ENCODE results near the gene SF3B3. TPM values are rescaled to one million over a fixed set of nuclear protein-coding genes. Genes with fewer than 3 reads are reported as not detected.

The SF3B3 gene
- polyA plus RNA-seq, 1 of the 3 experiments (the other 2 are of a cell fraction) = 81.7 TPM

DNA sequence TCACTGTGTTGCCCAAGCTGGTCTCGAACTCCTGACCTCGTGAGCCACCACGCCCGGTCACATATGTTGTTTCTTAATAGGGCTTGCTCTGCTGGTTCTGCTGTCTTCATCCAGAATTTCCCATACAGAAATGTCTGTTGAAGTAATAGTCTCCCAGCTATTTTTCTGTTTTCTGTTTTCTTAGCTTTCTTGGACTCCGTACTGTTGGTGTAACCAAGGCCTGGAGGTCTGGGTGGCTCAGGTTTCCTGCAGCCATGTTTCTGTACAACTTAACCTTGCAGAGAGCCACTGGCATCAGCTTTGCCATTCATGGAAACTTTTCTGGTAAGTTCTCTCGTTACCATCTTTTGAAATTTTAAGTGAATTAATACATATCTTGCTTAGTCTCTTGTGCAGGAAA, 2.8 kb downstream of the SF3B3 start:
- Histone ChIP-seq H3K9ac (peak overlapping the region; percentile 18; the same call in 1 of the 2 replicates), H3F3A (replicated peaks; ENCODE audit: insufficient read depth) (peaks cover 48% of the 10 kb centered on the region), H2AFZ (ENCODE audit: low read depth) (no peak overlapping the region), H3K4me1 (ENCODE audit: control insufficient read depth in 1 of 2, insufficient read depth in 2 of 2, low read depth in 1 of 2, low read length in 1 of 2) (peaks cover 16 to 26% of the 10 kb centered on the region in 2 experiments), H3K79me2 (ENCODE audit: insufficient read depth) (peaks cover 98% of the 10 kb centered on the region), H3K4me3 (ENCODE audit: low read depth in 2 of 2, low read length in 1 of 2) (peak overlapping the region; percentile 6 to 24; a peak in 3 of 4 replicates), H3K9me2 (no peaks in the 10 kb centered on the region), H3K9me3 (no peaks in the 10 kb centered on the region), H3K27me3 (ENCODE audit: insufficient read depth) (no peaks in the 10 kb centered on the region), H3K36me3 (replicated peaks in 1 of 2; ENCODE audit: control insufficient read depth in 1 of 2, insufficient read depth in 2 of 2, low read length in 1 of 2) (peaks cover 34 to 53% of the 10 kb centered on the region in 2 experiments), H3K4me2 (peak overlapping the region; percentile 91), H4K20me1 (ENCODE audit: insufficient read depth) (peaks cover 51% of the 10 kb centered on the region), H3K27ac (ENCODE audit: low read depth in 2 of 2, low read length in 1 of 2) (no peak overlapping the region; a peak in 1 of 4 replicates)
- 84% methylated on average over 6 of the region's 6 CpGs for WGBS (ENCODE audit: low lambda C conversion rate)
- no peak for DNase-seq
- TF ChIP-seq TCF12 (IDR thresholded peaks at IDR 0.05) (no peak), FOSL2 (IDR thresholded peaks at IDR 0.05; ENCODE audit: borderline replicate concordance, low read depth) (no peak), TAF1 (IDR thresholded peaks at IDR 0.05; ENCODE audit: borderline replicate concordance, low read depth, low read length) (no peak), YY1 (IDR thresholded peaks at IDR 0.05; ENCODE audit: low read depth) (no peak)
- TF ChIP-seq, protein P1, sequence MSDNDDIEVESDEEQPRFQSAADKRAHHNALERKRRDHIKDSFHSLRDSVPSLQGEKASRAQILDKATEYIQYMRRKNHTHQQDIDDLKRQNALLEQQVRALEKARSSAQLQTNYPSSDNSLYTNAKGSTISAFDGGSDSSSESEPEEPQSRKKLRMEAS (IDR thresholded peaks at IDR 0.05; ENCODE audit: low read depth) = no peak
- POLR2A ChIA-PET = no interaction called here
- CTCF ChIA-PET = interaction anchor here (1.9 kb wide), 1 partner anchor 126 kb away, joined by 4 read pairs; no protein-coding TSS in a partner anchor

DNA sequence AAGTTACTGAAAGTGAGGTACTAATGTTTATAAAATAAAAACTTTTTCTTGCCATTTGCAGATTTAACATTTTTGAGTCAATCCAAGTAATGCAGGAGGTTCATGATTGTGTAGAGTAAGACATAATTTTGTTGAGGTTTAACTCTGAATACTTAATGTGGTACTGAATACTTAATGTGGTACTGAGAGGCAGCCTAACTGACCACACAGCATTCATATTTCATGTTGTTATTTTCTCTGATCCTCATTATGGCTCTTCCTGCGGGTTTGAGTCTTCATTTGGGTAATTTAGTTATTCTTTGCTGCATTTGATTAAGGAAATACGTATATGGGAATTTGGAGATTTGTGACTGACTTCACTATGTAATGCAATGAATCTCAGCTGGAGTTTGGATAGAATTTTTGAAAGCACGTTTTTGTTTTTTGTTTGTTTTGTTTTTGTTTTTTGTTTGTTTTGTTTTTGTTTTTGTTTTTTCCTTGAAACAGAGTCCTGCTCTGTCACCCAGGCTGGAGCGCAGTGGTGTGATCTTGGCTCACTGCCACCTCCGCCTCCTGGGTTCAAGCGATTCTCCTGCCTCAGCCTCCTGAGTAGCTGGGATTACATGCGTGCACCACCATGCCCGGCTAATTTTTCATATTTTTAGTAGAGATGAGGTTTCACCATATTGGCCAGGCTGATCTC, 3.8 kb downstream of the SF3B3 start:
- Histone ChIP-seq H3K9ac (peak overlapping the region; percentile 18; the same call in 1 of the 2 replicates), H3K9me2 (no peaks in the 10 kb centered on the region), H3K79me2 (ENCODE audit: insufficient read depth) (peaks cover 98% of the 10 kb centered on the region), H3K9me3 (no peaks in the 10 kb centered on the region), H3K36me3 (replicated peaks in 1 of 2; ENCODE audit: control insufficient read depth in 1 of 2, insufficient read depth in 2 of 2, low read length in 1 of 2) (peaks cover 43 to 63% of the 10 kb centered on the region in 2 experiments), H3F3A (replicated peaks; ENCODE audit: insufficient read depth) (peaks cover 44% of the 10 kb centered on the region), H3K4me1 (ENCODE audit: control insufficient read depth in 1 of 2, insufficient read depth in 2 of 2, low read depth in 1 of 2, low read length in 1 of 2) (peaks cover 11 to 26% of the 10 kb centered on the region in 2 experiments), H3K4me3 (ENCODE audit: low read depth in 2 of 2, low read length in 1 of 2) (peak overlapping the region in 1 of 2 experiments; percentile 9; a peak in 1 of 4 replicates), H3K27ac (ENCODE audit: low read depth in 2 of 2, low read length in 1 of 2) (peak overlapping the region in 1 of 2 experiments; percentile 81; a peak in 3 of 4 replicates), H4K20me1 (ENCODE audit: insufficient read depth) (peaks cover 55% of the 10 kb centered on the region), H2AFZ (ENCODE audit: low read depth) (no peak overlapping the region), H3K4me2 (peak overlapping the region; percentile 91), H3K27me3 (ENCODE audit: insufficient read depth) (no peaks in the 10 kb centered on the region)
- TF ChIP-seq, protein P1 (IDR thresholded peaks at IDR 0.05; ENCODE audit: low read depth) = no peak
- TF ChIP-seq, protein P2, sequence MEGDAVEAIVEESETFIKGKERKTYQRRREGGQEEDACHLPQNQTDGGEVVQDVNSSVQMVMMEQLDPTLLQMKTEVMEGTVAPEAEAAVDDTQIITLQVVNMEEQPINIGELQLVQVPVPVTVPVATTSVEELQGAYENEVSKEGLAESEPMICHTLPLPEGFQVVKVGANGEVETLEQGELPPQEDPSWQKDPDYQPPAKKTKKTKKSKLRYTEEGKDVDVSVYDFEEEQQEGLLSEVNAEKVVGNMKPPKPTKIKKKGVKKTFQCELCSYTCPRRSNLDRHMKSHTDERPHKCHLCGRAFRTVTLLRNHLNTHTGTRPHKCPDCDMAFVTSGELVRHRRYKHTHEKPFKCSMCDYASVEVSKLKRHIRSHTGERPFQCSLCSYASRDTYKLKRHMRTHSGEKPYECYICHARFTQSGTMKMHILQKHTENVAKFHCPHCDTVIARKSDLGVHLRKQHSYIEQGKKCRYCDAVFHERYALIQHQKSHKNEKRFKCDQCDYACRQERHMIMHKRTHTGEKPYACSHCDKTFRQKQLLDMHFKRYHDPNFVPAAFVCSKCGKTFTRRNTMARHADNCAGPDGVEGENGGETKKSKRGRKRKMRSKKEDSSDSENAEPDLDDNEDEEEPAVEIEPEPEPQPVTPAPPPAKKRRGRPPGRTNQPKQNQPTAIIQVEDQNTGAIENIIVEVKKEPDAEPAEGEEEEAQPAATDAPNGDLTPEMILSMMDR (IDR thresholded peaks at IDR 0.05) = no peak
- TF ChIP-seq POLR2AphosphoS5 (IDR thresholded peaks at IDR 0.05; ENCODE audit: low read depth, low read length) (no peak), MXI1 (IDR thresholded peaks at IDR 0.05; ENCODE audit: low read depth, low read length) (no peak)
- ChIA-PET CTCF (interaction anchor here (1.3 kb wide), 1 partner anchor 30 kb away, joined by 3 read pairs; no protein-coding TSS in a partner anchor), POLR2A (no interaction called here)
- DNase-seq = no peak
- 68% methylated on average over 8 of the region's 8 CpGs for WGBS (ENCODE audit: low lambda C conversion rate)

Data from SK-N-SH (cell line).